ENCODE data around the gene ATP6V0D1.

The ATP6V0D1 gene

GRCh38 chr16:67392301-67393059 lies 88.5 kb downstream of the ATP6V0D1 start:
- DNase-seq (ENCODE audit: low spot score), result no peak

DNA sequence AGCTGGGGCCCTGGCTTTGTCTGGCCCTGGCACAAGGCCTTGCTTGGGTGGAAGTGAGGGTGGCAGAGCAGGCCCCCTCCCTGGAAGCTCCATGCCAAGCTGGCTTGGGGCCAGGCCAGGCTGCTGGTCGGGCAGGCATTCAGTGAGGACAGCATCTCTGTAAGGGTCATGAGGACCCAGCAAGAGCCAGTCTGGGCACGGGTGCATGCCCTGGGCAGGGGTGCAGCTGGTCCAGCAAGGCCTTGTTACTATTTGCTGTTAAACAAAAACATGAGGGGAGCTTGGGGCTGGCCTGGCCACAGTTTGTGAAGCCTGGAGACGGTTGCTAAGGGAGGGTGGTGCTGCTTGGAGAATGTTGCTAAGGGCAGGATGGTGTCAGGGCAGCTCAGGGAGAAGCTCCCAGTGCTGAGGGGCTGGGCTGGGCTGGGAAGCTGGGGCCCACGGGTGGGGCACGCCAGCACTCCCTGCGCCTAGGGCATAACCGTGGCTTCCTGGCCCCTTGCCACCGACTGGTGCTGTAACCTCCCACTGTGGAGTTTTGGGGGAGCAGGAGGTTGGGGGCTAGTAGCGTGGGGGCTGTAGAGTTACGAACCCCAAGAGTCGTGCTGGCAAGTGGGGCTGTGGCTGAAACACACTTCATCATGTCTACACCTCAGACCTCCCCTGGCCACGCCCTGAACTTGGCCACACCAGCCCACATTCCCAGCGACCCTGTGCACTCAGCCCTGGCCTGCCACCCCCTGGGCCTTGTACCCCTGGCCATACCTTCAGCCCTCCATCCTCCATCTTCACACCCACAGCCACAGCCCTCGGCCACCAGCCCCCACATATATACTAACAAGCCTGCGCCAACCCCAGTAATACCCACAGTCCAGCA lies 89.3 kb downstream of the ATP6V0D1 start:
- peak; percentile 97 for DNase-seq (ENCODE audit: low spot score)

DNA sequence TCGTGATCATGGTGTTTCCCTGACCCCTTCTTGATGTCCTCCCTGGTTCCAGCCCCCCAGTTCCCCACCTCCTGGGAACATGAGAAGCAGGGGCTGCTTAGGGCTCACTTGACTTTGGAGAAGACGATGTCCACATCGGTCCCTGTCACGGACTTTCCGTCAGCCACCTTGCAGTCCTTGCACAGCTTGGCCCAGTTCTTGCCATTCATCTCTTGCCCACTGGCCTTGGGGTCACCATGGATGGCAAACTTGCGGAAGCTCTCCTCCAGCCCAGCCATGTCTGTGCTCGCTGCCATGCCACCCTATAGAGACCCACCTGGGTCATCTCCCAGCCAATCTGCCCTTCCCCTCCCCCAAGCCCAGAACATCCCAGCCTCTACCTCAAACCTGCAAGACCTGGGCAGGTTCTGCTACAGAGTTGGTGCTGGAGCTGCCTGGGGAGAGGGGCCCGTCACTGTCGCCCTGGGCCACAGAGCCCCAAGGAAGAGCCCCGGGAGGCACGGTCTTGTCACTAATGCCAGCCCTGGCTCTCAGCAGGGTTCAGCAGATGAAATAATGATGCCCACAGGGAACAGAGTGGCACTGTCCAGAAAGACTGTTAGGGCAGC lies 90.0 kb downstream of the ATP6V0D1 start:
- peak; percentile 41 for DNase-seq (ENCODE audit: low spot score)

- peak; percentile 83 for DNase-seq (ENCODE audit: low spot score)
These were observed 90.8 kb downstream of the ATP6V0D1 start for GRCh38 chr16:67389911-67390815.

DNA sequence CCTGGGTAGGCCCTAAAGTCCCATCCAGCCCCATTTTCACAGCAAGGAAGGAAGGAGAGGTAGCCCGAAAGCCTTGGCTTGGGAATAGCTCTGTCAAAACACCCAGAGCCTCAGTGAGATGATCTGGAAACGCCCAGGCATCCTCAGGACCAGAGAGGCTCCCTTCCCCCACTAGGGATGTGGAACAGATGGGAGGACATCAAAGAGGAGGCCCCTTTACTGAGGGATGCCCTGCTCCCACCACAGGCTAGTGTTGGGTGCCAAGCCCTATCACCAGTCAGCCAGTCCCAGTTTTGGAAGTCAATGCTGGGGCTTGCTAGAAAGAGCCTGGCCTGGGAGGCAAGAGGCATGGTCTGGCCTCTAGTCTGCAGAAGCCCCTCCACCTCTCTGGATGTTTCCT lies 92.4 kb downstream of the ATP6V0D1 start:
- no peak for DNase-seq (ENCODE audit: low spot score)

DNA sequence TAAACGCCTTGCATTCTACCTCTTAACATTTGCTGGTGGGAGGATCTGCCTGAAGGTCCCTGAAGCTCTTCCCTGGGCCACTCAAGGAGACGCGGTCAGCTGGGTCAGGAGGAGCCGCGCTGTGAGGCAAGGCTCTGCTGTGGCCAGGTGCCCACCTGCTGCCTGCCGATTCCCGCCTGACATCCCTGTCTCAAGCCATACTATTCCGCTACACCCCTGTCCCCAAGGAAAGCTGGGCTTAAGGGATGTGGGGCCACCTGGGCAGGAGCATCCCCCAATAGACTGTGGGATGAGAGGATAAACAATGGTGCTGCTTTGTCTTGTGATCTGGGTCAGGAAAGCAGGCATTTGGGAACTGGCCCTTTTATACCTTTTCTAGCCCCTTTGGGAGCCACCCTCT lies 92.8 kb downstream of the ATP6V0D1 start:
- DNase-seq (ENCODE audit: low spot score), result no peak
